Thyroid gland (tissue), 4 donors: ENCODE data around the gene TBC1D5.

Experiments used
- CTCF ChIP-seq, 6 experiments: fragments of 200-600 bp in 3 of 6; fragments of 450-650 bp in 3 of 6; sonication (generic) in 3 of 6; IDR thresholded peaks; one replicate each; pipeline ENCODE4 v1.5.1; 2016 to 2019; ENCODE audit warnings: antibody characterized with exemption in 6 of 6, mild to moderate bottlenecking in 2 of 6, inconsistent platforms in 1 of 6, moderate library complexity in 1 of 6
- POLR2A ChIP-seq, 2 donors: fragments of 450-650 bp; IDR thresholded peaks; one replicate each; pipeline ENCODE4 v1.6.1; 2017; ENCODE audit warnings: antibody characterized with exemption in 2 of 2, mild to moderate bottlenecking in 2 of 2, moderate library complexity in 1 of 2

GRCh38 chr3:17505856-17506255 is 236.6 kb downstream of the TBC1D5 start:
- TF ChIP-seq CTCF (IDR thresholded peaks at IDR 0.05) (no peak), POLR2A (IDR thresholded peaks at IDR 0.05) (no peak)
